Endodermal cell (in vitro differentiated cells): ENCODE data around the gene CLECL1. TPM values are rescaled to one million over a fixed set of nuclear protein-coding genes. Genes with fewer than 3 reads are reported as not detected.

Experiments used
- DNase-seq: peaks from one replicate; pipeline ENCODE4 v3.0.0-alpha.2; 2017
- H3K27ac ChIP-seq: 2 replicates; pipeline ENCODE4 v1.5.1; 2013; ENCODE audit warnings: mild to moderate bottlenecking, low read depth, low read length, moderate library complexity
- H3K27me3 ChIP-seq: 2 replicates; pipeline ENCODE4 v1.6.1; 2013; ENCODE audit warnings: mild to moderate bottlenecking, low read length, moderate library complexity; ENCODE audit not compliant: insufficient read depth, control insufficient read depth, poor library complexity, severe bottlenecking
- H3K36me3 ChIP-seq: 2 replicates; pipeline ENCODE4 v1.7.0; 2013; ENCODE audit warnings: mild to moderate bottlenecking, low read length, moderate library complexity; ENCODE audit not compliant: control insufficient read depth, insufficient read depth
- H3K4me1 ChIP-seq: one replicate; pipeline ENCODE4 v1.7.0; 2013; ENCODE audit warnings: low read length; ENCODE audit not compliant: control insufficient read depth, insufficient read depth
- H3K4me3 ChIP-seq: 2 replicates; pipeline ENCODE4 v1.5.1; 2013; ENCODE audit warnings: mild to moderate bottlenecking, low read length, moderate library complexity
- H3K9ac ChIP-seq: 2 replicates; pipeline ENCODE4 v1.6.1; 2013; ENCODE audit warnings: mild to moderate bottlenecking, low read length, moderate library complexity; ENCODE audit not compliant: poor library complexity, severe bottlenecking; ENCODE audit errors: extremely low read depth
- H3K9me3 ChIP-seq: 2 replicates; pipeline ENCODE4 v1.6.1; 2013; ENCODE audit warnings: mild to moderate bottlenecking, low read length, moderate library complexity; ENCODE audit not compliant: control insufficient read depth
- H3K27ac Mint-ChIP-seq: 2 replicates; pipeline ENCODE4 v1.8.0; 2020; ENCODE audit warnings: mixed read lengths
- H3K27me3 Mint-ChIP-seq: 2 replicates; pipeline ENCODE4 v1.8.0; 2021; ENCODE audit warnings: mild to moderate bottlenecking, mixed read lengths; ENCODE audit not compliant: insufficient read depth
- H3K36me3 Mint-ChIP-seq: 2 replicates; pipeline ENCODE4 v1.8.0; 2020; ENCODE audit warnings: low read depth, mixed read lengths
- H3K4me1 Mint-ChIP-seq: 2 replicates; pipeline ENCODE4 v1.8.0; 2020; ENCODE audit warnings: mixed read lengths
- H3K4me3 Mint-ChIP-seq: 2 replicates; pipeline ENCODE4 v1.8.0; 2020; ENCODE audit warnings: mild to moderate bottlenecking, moderate library complexity, mixed read lengths
- H3K9me3 Mint-ChIP-seq: 2 replicates; pipeline ENCODE4 v1.8.0; 2020; ENCODE audit warnings: mild to moderate bottlenecking, mixed read lengths
- CTCF ChIP-seq: fragments of 200-600 bp; sonication (generic); conservative IDR thresholded peaks from 2 replicates; pipeline ENCODE4 v1.5.0; 2021; ENCODE audit warnings: antibody characterized with exemption, mild to moderate bottlenecking
- WGBS, 2 experiments: methylation state at CpG; one replicate each; pipeline versions ENCODE4 v1.1.5 to v1.1.7; 2013; ENCODE audit warnings: missing lambda C conversion rate in 2 of 2, mixed read lengths in 1 of 2; ENCODE audit not compliant: insufficient coverage in 1 of 2, insufficient read length in 1 of 2; 5-methylcytosine and 5-hydroxymethylcytosine counted together
- total RNA-seq, 2 donors: library from RNA; stranded (reverse); fragmentation: NEBNext Ultra II Directional in 1 of 2; extraction: Animal tissue kit (Norgen Biotek cat#: 25700) in 1 of 2; gene quantifications; 2 replicates in 1 of 2; 3 replicates in 1 of 2; pipeline ENCODE4 v1.2.1, GENCODE V29; 2021

CLECL1 gene
- total RNA-seq, 2 donors from 2014 or later: not detected

DNA sequence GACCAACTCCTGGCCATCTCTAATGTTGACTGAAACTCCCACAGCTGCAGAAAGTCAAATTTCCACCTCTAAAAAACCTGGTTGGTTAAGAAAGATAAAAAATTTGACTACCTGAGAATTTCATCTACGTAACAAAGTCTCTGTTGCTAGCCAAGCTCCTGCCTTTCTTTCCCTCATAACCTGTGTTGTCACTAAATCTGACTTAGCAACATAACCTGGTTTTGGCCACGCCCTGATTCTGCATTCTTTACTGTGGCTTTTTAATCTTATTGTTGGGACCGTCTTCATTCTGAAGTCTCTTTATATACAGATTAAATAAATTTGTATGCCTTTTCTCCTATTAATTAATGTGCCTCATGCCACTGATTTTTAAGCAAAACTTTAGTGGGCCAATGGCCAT is 43.9 kb upstream of the CLECL1 start:
- no peak for DNase-seq
- Histone ChIP-seq H3K4me3 (no peak overlapping the region), H3K27me3 (no peaks in the 10 kb centered on the region), H3K27ac (no peak overlapping the region), H3K9ac (no peak overlapping the region), H3K36me3 (no peaks in the 10 kb centered on the region), H3K4me1 (no peaks in the 10 kb centered on the region), H3K9me3 (no peaks in the 10 kb centered on the region)
- no peaks in the 10 kb centered on the region for H3K36me3 Mint-ChIP-seq
- TF ChIP-seq CTCF: no peak
- no peak overlapping the region for H3K4me3 Mint-ChIP-seq
- no peaks in the 10 kb centered on the region for H3K9me3 Mint-ChIP-seq
- H3K4me1 Mint-ChIP-seq: no peaks in the 10 kb centered on the region
- 92 to 100% methylated on average over 1 to 2 of the region's 3 CpGs for WGBS, 2 experiments
- no peak overlapping the region for H3K27ac Mint-ChIP-seq
- H3K27me3 Mint-ChIP-seq: no peaks in the 10 kb centered on the region

DNA sequence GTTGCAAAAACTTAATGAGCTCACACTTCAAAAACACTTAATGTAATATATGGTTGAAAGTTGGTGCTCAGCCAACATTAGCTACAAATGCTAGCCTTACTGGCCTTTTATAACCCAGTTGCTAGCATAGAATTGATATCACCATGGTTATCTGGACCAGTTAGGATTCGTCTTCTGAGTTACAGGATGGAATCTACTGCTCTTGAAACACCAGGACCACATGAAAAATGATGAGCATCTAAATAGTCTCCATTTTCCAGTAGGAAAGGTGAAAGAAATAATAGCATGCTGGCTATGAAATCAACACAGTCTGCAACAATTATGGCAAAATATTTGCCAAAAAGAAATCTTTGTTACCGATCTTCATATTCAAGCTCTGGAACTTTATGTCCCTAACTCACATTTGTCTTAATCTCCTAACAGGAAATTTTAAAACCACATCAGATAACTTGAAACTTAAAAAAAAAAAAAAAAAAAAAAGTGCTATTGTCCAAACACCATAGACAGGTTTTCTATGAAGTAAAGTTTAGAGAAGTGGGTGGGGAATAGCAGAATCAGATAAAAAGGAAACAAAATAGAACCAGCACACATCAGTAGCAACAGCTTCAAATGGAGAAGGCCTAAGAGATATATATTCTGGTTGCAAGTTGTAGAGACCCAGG is 40.5 kb upstream of the CLECL1 start:
- DNase-seq: no peak
- Histone ChIP-seq H3K9me3 (no peaks in the 10 kb centered on the region), H3K36me3 (no peaks in the 10 kb centered on the region), H3K4me3 (no peak overlapping the region), H3K27me3 (no peaks in the 10 kb centered on the region), H3K4me1 (no peaks in the 10 kb centered on the region), H3K27ac (no peak overlapping the region), H3K9ac (no peak overlapping the region)
- Mint-ChIP-seq H3K27me3 (no peaks in the 10 kb centered on the region), H3K27ac (no peak overlapping the region), H3K36me3 (no peaks in the 10 kb centered on the region), H3K4me3 (no peak overlapping the region), H3K4me1 (no peaks in the 10 kb centered on the region), H3K9me3 (no peaks in the 10 kb centered on the region)
- TF ChIP-seq CTCF: no peak
- 82 to 89% methylated on average over 2 of the region's 2 CpGs for WGBS, 2 experiments

DNA sequence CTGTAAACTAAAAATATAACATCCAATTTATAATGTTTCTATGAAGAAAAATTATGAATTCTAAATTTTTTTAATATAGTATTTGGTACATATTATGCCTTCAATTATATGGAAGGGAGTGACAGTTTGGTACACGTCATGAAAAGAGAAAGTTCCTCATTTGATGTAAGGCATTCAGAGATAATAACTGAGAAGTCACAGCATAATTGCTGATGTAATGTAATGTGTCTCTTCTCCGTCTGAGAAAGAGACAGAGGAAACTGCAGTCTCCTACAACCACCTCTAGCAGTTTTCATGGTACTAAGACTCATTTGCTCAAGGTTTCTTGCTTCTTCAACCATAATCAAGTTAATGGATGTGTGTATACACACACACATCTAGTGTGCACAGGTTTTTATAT is 30.1 kb upstream of the CLECL1 start:
- no peak overlapping the region for H3K4me3 Mint-ChIP-seq
- Histone ChIP-seq H3K27me3 (no peaks in the 10 kb centered on the region), H3K36me3 (no peaks in the 10 kb centered on the region), H3K4me3 (no peak overlapping the region), H3K9me3 (no peaks in the 10 kb centered on the region), H3K9ac (no peak overlapping the region), H3K4me1 (no peaks in the 10 kb centered on the region), H3K27ac (no peak overlapping the region)
- H3K4me1 Mint-ChIP-seq: peaks cover 2% of the 10 kb centered on the region
- H3K36me3 Mint-ChIP-seq: no peaks in the 10 kb centered on the region
- DNase-seq: no peak
- 98 to 100% methylated on average over 1 to 2 of the region's 2 CpGs for WGBS, 2 experiments
- no peaks in the 10 kb centered on the region for H3K27me3 Mint-ChIP-seq
- H3K27ac Mint-ChIP-seq: no peak overlapping the region
- no peak for TF ChIP-seq CTCF
- H3K9me3 Mint-ChIP-seq: no peaks in the 10 kb centered on the region
